Measurements from ENCODE around the gene ELFN2.

Gene ELFN2

GRCh38 chr22:37433786-37434185, 6.5 kb upstream of the ELFN2 start:
- no peak overlapping the region for H3K9ac ChIP-seq (ENCODE audit: low read depth, low read length)

DNA sequence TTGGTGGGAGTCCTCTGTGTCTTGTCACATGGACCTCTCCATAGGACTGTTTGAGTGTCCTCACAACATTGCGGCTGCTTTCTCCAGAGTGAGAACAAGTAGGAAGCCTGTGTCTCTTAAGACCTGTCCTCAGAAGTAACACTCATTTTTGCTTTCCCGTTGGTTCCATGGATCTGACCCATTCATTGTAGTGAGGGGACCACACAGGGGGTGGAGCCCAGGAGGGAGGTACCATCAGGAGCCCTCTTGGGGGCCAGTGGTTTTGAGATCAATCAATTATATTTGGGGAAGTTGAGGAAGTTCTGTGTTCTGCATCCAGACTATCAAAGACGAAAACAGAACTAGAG, 5.4 kb upstream of the ELFN2 start:
- Histone ChIP-seq H3K36me3 (ENCODE audit: insufficient read depth, low read length) (no peaks in the 10 kb centered on the region), H3K4me1 (ENCODE audit: insufficient read depth, low read length) (no peaks in the 10 kb centered on the region), H3K27ac (ENCODE audit: low read length) (no peak overlapping the region), H3K27me3 (ENCODE audit: insufficient read depth, low read length, poor library complexity) (peaks cover 21% of the 10 kb centered on the region), H3K4me2 (ENCODE audit: insufficient read depth, low read length) (no peak overlapping the region), H2AFZ (ENCODE audit: low read depth, low read length) (no peak overlapping the region), H3K79me2 (ENCODE audit: insufficient read depth, low read length) (no peaks in the 10 kb centered on the region), H4K20me1 (ENCODE audit: insufficient read depth, low read length) (peaks cover 14% of the 10 kb centered on the region), H3K4me3 (ENCODE audit: low read depth in 1 of 2, low read length in 2 of 2) (no peak overlapping the region), H3K9me3 (ENCODE audit: insufficient read depth, low read length, severe bottlenecking) (no peaks in the 10 kb centered on the region), H3K9ac (ENCODE audit: low read depth, low read length) (no peak overlapping the region)
- TF ChIP-seq, protein P1, sequence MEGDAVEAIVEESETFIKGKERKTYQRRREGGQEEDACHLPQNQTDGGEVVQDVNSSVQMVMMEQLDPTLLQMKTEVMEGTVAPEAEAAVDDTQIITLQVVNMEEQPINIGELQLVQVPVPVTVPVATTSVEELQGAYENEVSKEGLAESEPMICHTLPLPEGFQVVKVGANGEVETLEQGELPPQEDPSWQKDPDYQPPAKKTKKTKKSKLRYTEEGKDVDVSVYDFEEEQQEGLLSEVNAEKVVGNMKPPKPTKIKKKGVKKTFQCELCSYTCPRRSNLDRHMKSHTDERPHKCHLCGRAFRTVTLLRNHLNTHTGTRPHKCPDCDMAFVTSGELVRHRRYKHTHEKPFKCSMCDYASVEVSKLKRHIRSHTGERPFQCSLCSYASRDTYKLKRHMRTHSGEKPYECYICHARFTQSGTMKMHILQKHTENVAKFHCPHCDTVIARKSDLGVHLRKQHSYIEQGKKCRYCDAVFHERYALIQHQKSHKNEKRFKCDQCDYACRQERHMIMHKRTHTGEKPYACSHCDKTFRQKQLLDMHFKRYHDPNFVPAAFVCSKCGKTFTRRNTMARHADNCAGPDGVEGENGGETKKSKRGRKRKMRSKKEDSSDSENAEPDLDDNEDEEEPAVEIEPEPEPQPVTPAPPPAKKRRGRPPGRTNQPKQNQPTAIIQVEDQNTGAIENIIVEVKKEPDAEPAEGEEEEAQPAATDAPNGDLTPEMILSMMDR (IDR thresholded peaks at IDR 0.05; ENCODE audit: borderline replicate concordance, extremely low read depth, low read length, poor library complexity, severe bottlenecking), result no peak
- no peak for TF ChIP-seq EZH2 (IDR thresholded peaks at IDR 0.05; ENCODE audit: borderline replicate concordance, low read depth, low read length, severe bottlenecking)
- DNase-seq (no peak), ATAC-seq (ENCODE audit: insufficient read depth, low read depth) (no peak)

More at GRCh38 chr22:37433786-37434185, 6.5 kb upstream of the ELFN2 start:
- Histone ChIP-seq H3K4me2 (ENCODE audit: insufficient read depth, low read length) (no peak overlapping the region), H3K79me2 (ENCODE audit: insufficient read depth, low read length) (no peaks in the 10 kb centered on the region), H3K9me3 (ENCODE audit: insufficient read depth, low read length, severe bottlenecking) (no peaks in the 10 kb centered on the region), H2AFZ (ENCODE audit: low read depth, low read length) (no peak overlapping the region), H3K4me1 (ENCODE audit: insufficient read depth, low read length) (no peaks in the 10 kb centered on the region), H3K27me3 (ENCODE audit: insufficient read depth, low read length, poor library complexity) (peaks cover 21% of the 10 kb centered on the region), H3K27ac (ENCODE audit: low read length) (no peak overlapping the region), H4K20me1 (ENCODE audit: insufficient read depth, low read length) (peaks cover 10% of the 10 kb centered on the region), H3K4me3 (ENCODE audit: low read depth in 1 of 2, low read length in 2 of 2) (no peak overlapping the region), H3K36me3 (ENCODE audit: insufficient read depth, low read length) (no peaks in the 10 kb centered on the region)
- no peak for ATAC-seq (ENCODE audit: insufficient read depth, low read depth)
- DNase-seq, result no peak
- TF ChIP-seq, protein P1 (IDR thresholded peaks at IDR 0.05; ENCODE audit: borderline replicate concordance, extremely low read depth, low read length, poor library complexity, severe bottlenecking), result no peak
- TF ChIP-seq EZH2 (IDR thresholded peaks at IDR 0.05; ENCODE audit: borderline replicate concordance, low read depth, low read length, severe bottlenecking), result no peak

- no peak for TF ChIP-seq EZH2 (IDR thresholded peaks at IDR 0.05; ENCODE audit: borderline replicate concordance, low read depth, low read length, severe bottlenecking)
- TF ChIP-seq, protein P1 (IDR thresholded peaks at IDR 0.05; ENCODE audit: borderline replicate concordance, extremely low read depth, low read length, poor library complexity, severe bottlenecking), result no peak
- H2AFZ ChIP-seq (ENCODE audit: low read depth, low read length), result no peak overlapping the region
Measured at GRCh38 chr22:37431801-37432707, 4.8 kb upstream of the ELFN2 start.

More at GRCh38 chr22:37431801-37432707, 4.8 kb upstream of the ELFN2 start:
- H4K20me1 ChIP-seq (ENCODE audit: insufficient read depth, low read length), result peaks cover 14% of the 10 kb centered on the region
- no peaks in the 10 kb centered on the region for H3K36me3 ChIP-seq (ENCODE audit: insufficient read depth, low read length)
- H3K79me2 ChIP-seq (ENCODE audit: insufficient read depth, low read length), result no peaks in the 10 kb centered on the region
- H3K27ac ChIP-seq (ENCODE audit: low read length), result no peak overlapping the region
- H3K9me3 ChIP-seq (ENCODE audit: insufficient read depth, low read length, severe bottlenecking), result no peaks in the 10 kb centered on the region
- no peak overlapping the region for H3K9ac ChIP-seq (ENCODE audit: low read depth, low read length)
- no peaks in the 10 kb centered on the region for H3K4me1 ChIP-seq (ENCODE audit: insufficient read depth, low read length)
- H3K4me3 ChIP-seq (ENCODE audit: low read depth in 1 of 2, low read length in 2 of 2), result no peak overlapping the region
- peak; percentile 47; the same call in 1 of the 3 replicates for ATAC-seq (ENCODE audit: insufficient read depth, low read depth)
- H3K27me3 ChIP-seq (ENCODE audit: insufficient read depth, low read length, poor library complexity), result peaks cover 21% of the 10 kb centered on the region
- peak; percentile 26 for DNase-seq
- no peak overlapping the region for H3K4me2 ChIP-seq (ENCODE audit: insufficient read depth, low read length)
